Stimulated activated CD4-positive, alpha-beta T cell treated with anti-CD3 and anti-CD28 coated beads, Interleukin-12 subunit alpha, Interleukin-12 subunit beta, amount 100 ng/mL, for 4 hours (primary cell): ENCODE results near the gene RNF39.

Source experiments
- DNase-seq: peaks from one replicate; pipeline ENCODE4 v3.0.0-alpha.2; 2020

The RNF39 gene

DNA sequence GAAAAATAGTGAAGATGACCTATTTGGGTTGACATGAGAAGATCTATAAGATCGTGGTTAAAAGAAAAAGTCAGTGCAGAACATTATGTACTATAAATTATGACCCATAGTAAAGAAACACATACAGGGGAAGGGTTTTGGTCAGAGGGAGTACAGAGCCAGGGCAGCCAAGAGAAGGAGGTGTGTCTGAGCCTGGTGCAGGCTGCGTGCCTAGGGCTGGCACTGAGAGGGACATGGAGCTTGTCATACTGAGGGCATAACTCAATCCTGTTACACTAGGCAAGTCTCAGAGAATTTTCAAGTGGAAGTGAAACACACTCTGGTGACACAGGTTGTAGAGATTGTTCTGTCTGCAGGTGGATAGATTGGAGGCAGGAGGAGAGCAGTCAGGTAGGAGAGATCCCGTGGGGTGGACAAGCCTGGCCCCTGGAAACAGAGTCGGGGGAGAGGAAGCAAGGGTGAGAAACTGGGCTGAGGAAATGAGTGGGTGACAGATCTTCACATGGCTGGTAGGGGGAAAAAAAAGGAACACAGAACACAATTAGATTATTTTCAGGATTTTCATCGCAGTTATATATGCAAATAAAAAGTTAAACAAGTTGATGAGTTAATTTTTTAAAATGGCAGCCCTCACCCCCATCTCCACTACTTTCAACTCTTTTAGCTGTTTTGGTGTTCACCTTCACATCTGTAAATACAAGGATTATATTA is 18.5 kb upstream of the RNF39 start:
- no peak for DNase-seq

DNA sequence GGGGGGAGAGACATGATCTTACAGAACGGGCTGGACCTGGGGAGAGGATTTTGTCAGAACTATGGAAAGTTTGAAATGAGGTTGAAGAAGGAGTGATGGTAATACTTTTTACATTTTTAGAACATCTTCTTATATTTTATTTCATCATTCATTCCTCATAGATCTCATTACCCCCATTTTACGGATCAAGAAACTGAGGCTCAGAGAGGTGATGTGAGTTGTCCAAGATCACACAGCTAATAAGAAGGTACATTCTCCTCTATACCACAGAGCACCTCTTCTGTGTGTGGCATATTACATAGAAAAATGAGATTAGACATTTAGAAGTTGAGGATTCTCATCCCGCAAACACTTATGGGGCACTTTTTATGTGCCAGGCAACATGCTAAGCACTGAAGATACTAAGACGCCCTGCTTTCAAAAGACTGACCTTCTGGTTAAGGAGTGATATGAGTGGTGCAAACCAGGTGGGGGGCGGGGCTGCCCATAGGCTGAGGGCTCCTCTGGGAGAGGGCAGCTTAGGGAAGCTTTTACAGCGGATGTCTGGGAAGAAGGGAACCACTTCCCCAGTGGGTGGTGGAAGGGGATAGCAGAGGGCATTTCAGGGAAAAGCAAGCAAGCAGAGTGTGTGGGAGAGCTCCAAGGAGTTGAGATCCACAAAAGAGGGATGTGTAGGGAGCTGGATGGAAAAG is 17.4 kb upstream of the RNF39 start:
- DNase-seq, result no peak

DNA sequence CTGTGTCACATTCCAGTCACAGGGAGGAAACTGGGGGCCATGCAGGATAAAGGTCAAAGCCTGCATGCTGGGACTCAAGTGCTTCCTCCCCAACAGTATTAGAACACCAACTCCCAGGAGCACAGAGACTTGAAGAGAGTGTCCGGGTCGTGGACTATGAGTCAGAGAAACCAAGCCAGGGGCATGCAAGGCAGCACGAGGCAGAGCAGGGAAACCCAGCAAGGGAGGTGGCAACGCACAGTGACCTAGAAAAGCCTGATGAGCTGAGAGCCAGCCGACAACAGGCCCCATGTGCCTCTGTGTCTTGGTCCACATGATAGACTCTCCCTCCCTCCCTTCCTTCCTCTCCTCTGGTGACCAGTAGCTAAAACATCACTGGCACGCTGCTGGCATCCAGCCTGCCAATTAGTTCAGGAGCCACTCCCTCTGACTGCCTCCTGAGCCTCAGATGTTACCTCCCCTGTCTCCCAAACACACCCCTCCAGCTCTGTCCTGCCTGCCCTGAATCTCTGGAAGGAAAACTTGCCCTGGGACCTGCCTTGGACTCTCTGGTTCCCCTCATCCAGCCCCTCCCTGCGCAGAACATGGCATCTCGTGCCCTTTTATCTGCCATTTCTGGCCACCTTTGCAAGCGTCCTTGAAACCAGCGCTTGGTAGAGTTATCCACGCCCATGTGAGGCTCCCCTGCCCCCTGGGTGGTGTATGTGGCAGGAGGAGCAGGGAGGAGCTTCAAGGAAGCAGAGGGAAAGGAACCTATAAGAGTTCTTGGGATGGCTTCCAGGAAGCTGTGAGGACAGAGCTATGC is 16.2 kb upstream of the RNF39 start:
- DNase-seq, result no peak

DNA sequence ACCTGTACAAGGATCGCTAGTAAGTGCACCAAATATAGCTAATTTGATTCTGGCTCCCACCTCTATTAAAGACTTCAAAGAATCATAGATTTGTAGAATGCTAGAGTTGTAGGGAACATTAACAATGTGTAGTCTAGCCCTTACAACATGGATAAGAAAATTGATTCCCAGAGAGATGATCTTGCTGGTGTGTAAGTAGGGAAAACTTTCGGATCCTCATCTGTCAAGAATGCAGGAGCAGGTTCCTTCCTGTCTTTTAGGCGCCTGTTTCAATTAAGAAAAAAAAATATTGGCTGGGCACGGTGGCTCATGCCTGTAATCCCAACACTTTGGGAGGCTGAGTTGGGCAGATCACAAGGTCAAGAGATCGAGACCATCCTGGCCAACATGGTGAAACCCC is 12.3 kb upstream of the RNF39 start:
- no peak for DNase-seq

- no peak for DNase-seq
These were observed 1.6 kb upstream of the RNF39 start for GRCh38 chr6:30077218-30077617.

DNA sequence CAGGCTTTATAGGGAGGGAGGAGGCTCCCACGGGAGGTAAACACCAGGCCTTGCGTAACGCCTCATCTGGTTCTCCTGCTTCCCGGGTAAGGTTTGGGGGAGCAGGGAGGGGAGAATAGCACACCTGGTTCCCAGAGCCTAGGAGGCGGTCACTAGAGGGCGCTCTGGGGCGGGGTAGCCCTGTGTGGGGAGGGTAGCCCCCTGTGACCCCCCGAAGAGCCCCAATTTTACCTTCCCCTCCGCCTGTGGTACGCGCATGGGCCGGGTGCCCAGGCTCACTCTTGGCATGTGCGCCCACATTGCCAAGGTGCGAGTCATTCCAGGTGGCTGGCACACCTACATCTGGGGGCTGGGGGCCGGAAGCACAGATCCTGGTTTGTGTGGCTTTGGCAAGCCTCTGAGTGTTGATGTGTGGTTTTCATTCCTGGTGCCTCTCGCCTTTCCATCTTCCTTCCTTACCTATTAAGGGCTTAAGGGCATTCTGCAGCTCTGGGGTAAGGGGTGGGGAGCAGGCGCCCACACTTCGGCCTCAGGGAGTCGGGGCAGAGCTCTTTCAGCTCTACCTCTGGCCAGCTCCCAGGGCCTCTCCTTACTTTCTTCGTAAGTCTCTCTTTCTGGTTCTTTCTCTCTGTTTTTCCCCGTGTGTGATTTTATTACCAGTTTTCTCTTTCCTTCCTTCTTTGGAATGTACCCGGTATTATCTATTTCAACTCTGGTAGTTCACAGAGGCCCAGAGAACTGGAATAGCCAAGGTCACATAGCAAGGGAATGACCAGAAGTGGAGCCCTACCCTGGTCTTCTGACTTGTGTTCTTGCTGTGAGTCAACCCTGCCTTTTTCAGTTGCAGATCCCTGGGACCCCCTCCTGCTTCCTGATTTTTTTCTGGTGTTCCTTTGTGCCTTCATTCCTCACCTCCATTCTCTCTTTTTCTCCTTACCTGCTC is 492 bp upstream of the RNF39 start:
- no peak for DNase-seq

GRCh38 chr6:30074331-30075093 is 1.1 kb downstream of the RNF39 start:
- DNase-seq, result no peak

DNA sequence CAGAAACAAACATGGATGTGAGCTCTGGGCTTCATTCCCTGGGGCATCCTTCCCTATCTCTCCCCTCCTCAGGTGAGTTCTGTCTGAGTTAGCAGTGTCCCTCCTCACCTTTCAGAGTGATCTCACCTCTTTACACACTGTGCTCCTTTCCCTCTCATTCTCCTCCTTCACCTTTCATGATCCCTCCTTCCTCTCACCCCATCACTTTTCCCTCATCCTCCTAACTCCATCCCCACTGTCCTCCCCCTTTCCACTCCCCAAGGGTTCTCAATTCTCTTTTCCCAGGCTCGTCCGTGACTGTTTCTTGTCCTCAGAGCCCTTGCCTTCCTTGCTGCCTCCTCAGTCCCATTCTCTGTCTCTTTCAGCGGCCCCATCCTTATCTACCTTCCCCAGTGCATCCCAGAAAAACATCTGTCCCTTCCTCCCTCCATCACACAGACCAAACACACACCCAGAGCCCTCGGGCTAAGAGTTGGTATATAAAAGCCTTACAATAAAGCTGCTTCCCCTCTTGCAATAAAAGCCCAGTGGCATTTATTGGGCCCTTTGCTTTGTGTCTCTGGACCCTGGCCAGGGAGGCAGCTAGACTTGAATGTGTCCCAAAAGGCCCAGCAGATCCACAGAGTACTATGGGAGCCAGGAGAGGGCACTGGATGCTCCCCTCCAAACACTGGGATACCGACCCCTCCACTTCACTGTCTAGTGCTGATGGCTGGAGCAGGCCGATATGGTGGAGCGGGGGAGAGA is 1.9 kb downstream of the RNF39 start:
- DNase-seq, result no peak

DNA sequence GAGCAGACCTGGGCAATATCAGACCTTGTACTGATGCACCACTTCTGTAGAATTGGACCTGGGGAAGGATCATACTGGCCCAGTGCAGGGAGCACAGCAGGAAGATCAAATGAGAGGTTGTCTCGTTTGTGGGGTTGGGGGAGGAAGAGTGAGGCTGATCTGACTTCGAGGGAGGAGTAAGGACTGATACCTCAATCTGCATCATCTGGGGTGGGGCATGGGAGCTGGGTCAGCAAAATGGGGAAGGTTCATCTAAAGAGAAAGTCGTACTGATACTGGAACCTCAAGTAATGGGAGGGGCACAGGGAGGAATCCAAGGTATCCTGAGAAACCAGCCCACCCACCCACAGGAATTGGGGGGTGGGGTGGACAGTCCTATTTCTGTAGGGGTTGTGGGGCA is 3.7 kb downstream of the RNF39 start:
- no peak for DNase-seq

DNA sequence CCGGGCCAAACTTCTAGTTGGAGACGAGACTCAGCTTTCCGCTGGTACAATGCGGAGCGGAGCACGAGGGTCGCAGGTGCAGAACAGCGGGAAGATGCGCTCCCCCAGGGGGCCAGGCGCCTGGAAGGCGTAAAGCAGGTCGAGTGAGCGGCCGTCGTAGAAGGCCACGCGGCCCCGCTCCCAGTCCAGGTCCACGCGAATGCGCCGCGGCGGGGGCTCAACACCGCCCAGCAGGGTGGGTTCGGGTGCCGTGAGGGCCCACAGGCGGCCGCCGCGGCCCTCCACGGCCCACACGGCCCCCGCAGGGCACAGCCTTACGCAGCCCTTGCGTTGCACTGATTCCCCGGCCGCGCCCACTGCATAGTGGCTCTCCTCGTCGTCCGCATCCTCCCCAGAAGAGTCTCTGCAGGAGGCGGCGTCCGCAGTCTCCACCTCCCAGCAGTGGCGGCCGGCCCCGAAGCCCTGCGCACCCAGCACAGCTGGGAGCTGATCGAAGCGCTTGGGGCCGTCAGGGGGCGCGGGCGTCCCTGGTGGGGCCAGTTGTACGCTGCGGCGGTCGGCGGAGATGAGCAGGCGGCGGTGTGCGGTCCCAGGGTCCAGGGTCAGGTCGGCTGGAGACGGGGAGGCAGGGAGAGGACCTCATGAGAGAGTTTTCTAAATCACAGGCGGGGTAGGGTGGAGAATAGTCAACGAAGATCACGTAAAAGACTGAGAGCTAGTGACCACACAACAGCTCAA is 4.3 kb downstream of the RNF39 start:
- no peak for DNase-seq

DNA sequence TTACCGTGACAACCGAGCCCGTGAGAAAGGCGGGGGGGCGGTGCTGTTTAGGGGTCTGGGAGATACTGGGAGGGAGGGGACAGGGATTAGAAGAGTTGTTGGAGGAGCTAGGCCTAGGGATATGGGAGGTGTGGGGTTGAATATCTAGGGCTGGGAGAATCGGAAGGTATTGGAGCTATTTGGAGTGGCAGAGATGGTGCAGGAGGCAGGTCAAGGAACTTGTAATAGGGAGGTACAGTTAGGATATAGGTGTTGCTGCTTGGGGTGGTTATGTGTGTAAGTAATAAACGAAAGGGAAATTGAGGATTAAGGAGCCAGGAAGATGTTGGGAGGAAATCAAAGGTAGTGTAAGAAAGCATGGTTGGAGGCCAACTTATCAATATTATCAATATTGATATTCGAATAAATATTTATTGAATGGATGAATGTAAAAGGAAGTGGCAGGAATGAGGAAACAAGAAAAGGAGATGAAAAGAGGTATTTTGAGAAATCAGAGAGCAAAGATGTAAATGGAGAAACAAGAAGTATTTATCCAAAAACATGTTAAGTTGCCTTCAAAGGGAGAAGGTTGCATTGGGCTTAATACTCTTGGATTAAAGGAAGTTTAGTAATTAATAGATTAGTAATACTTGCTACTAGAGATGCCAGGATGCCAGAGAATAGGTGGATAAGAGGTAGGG is 8.0 kb downstream of the RNF39 start:
- DNase-seq, result no peak

DNA sequence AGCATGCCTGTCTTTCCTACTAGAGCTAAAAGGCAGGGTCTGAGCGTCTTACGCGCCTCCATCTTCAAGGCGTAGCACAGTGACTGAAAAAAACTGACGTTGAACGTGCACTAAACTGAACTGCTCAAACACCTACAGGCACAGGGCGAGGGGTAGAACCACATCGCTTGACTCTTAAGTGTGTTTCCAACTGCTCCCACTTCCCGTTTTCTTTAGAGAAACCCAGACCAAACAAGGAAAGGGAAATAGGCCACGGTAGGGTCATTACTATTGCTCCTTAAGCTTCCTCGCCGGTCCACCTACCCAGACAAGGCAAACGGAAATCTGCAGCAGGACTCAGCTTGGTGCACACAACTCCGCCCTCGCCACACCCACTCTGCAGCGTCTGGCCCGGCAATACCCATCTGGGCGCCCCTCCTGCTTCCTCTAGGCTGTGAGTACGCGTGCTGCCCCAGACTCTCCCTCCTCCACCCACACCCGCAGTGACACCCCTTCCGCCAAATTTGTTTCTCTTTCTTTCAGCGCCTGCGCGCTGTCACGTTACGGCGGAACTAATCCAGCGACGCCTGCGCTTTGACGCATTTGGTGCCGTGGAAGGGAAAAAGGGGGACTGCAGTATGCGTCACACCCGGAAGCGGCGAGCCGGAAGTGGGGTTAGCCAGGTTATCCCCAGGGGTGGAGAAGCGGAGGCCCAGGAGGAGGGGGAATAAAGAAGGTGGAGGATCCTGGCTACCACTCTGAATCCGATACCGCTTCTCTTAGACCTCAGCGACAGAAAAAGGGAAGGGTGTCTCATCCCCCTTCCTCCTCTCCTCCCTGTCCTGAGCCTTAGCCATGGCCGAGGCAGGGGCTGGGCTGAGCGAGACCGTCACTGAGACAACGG is 8.8 kb downstream of the RNF39 start, which contains the start of gene PPP1R11:
TSS of gene PPP1R11 (plus strand) at position 622 of the 883 bp plus-strand sequence. CDS start at position 835, 213 bp downstream.
- DNase-seq, result peak; percentile 96

DNA sequence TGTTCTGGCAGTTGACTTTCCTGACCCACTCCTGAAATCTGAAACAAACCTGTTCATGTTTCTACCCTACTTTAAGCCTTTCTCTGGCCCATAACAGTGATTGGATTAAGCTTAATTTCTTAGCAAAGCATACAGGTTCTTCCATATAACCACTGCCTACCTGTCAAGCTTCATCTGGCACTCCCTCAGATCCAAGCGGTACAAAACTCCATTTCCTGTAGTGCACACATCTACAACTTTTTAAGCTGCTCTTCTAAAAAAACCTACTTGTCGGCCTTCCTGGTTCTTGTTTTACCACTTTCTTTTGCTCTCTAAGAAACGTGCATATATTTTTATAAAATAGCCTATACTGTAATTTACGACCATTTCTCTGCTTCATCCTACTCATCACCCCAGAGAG is 9.5 kb downstream of the RNF39 start:
- DNase-seq, result no peak

DNA sequence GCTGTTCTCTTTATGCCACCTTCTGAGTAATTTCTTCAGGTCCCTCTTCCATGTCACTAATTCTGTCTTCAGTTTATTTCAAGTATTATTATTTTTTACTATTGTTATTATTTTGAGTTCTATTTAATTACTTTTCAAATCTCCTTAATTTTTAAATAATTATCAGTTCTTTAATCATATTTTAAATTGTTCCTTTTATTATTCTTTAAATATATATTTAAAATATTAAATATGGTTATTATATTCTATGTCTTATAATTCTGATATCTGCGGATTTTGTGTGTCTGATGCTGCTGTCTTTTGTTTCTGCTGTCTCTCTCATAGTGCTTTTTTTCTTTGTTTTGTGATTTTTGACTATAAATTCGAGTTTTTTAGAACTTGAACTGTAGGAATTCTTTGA is 12.3 kb downstream of the RNF39 start:
- DNase-seq, result no peak

- DNase-seq, result no peak
These were observed 12.9 kb downstream of the RNF39 start for GRCh38 chr6:30062471-30063178.

- DNase-seq, result no peak
These were observed 13.6 kb downstream of the RNF39 start for GRCh38 chr6:30061858-30062458.

DNA sequence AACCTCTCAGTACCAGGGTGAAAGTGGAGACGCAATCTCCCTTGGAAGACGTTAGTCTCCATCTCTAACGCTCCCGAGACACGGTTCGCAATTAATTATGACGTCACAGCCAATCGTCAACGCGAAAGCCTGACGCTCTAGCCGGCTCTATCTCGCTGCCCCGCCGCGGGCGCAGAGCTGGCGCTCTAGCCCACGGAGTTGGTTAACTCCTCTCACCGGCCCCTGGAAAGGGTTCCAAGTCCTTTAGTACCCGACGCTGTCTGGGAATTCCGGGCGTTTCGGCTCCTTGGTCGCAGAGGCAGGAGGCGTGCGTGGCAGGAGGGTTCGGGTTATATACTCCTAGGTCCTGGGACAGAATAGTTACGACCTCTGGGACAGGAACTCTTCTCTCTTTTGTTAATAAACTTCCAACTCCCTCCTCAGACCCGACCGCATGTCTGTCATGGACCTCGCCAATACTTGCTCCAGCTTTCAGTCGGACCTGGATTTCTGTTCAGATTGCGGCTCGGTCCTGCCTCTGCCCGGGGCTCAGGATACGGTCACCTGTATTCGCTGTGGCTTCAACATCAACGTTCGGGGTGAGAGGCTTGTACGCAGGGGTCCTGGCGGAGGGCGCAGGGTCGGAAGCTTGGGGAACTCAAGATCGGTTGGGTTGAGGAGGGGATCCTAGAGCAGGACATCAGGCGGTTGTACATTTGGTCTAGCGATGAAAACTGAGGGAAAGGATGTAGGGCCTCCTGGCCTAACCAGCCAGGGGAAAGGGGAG is 14.3 kb downstream of the RNF39 start, which contains the start of gene POLR1H:
TSS of gene POLR1H (plus strand) at position 174 of the 766 bp plus-strand sequence. CDS start at position 434, 260 bp downstream.
- DNase-seq, result peak; percentile 79
